GM03348 (cell line): ENCODE data around the gene RCL1.

Experiments
- DNase-seq: peaks from one replicate; pipeline ENCODE4 v3.0.0; 2012; ENCODE audit warnings: low spot score

Gene RCL1

GRCh38 chr9:4842734-4843133 is 50.0 kb downstream of the RCL1 start:
- DNase-seq, result no peak

DNA sequence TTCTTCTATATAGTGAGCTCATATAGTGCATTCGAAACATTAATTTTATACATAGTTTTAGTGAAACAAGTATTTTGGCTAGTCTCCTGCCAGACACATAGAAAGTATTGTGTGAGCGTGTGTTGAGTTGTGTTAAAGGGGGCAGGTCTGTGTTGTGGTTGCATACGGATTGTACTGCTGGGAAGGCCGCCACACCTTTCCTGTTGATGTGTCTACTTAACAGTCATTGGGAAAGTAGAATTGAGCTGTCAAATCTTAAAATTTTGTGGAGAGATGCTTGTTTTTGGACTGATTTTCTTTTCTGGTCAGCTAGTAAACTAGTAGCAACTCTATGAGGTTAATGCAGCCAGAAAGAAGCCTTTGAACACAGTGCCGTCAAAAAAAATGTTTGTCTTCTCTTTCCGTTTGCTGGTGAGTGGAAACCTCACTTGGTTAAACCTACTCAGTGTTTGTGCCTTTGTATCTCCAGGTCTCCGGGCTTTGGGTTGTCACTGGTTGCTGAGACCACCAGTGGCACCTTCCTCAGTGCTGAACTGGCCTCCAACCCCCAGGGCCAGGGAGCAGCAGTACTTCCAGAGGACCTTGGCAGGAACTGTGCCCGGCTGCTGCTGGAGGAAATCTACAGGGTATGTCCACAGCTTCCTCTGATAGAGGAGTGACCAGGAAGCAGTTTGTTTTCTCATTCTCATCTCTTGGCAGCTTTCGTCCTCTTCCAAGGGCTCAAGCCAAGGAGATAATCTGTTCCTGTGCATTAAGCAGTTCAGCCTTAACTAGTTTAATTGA is 51.5 kb downstream of the RCL1 start:
- no peak for DNase-seq

GRCh38 chr9:4849369-4849768 is 56.6 kb downstream of the RCL1 start:
- no peak for DNase-seq

- no peak for DNase-seq
Measured at GRCh38 chr9:4850603-4851310, 58.0 kb downstream of the RCL1 start.

DNA sequence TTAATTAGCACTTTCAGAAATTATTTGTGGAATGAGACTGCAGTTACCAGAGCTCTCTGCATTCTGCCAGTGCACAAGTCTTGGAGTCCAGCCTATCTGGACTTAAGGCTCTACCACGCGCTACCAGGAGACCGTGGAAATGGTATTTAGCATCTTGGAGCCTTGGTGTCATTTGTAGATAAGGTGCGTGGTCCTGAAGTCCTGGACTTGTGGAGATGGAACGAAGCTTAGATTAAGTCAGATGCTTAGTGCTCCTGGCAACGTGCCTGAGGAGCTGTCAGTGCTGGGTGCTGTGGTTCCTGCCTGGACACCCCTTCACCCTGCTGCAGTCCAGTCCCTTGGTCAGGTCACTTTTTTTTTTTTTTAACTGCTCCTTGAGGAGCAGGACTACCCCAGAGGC is 59.7 kb downstream of the RCL1 start:
- DNase-seq, result no peak

- DNase-seq, result no peak
Measured at GRCh38 chr9:4854265-4854590, 61.5 kb downstream of the RCL1 start.

DNA sequence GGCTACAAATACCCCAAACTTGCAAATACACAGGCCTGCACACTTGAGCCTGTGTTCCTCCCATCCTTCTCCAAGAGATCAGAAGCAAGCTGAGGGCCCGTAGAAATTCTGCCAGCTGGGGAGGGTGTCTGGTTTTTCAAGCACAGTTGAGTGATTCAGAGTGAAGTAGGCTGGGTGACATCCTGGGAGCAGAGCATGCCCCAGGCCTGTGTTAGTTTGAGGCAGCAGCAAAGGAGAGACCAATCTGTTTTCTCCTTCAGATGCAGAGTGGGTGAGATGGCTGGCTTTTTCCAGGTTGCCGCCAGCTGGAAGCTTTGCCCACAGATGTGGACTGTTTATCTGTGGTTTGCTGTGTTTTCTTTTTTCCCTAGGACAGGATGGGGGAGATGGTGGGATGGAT is 63.1 kb downstream of the RCL1 start:
- peak; percentile 62 for DNase-seq

- no peak for DNase-seq
Measured at GRCh38 chr9:4857163-4857810, 64.5 kb downstream of the RCL1 start.

GRCh38 chr9:4859035-4859434 is 66.3 kb downstream of the RCL1 start:
- DNase-seq, result no peak

DNA sequence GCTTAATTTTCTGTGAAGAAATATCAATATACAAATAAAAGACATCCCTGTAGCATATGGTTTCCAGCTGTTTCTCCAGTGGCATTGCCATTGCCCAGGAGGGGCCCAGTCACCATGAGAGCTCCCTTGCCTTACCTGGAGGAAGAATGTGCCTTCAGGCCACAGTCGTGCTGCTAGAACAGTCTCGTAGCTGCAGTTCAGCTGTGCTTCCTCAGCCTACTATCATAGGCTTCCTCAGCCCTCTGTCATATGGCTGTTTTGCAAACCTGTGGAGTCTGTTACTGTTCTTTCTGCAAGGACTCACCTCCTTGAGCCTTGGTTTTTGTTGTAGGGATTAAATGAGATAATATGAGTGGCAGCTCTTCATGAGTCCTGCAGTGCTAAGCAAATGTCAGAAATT is 67.6 kb downstream of the RCL1 start:
- no peak for DNase-seq

GRCh38 chr9:4861145-4861544 is 68.4 kb downstream of the RCL1 start:
- DNase-seq, result no peak

DNA sequence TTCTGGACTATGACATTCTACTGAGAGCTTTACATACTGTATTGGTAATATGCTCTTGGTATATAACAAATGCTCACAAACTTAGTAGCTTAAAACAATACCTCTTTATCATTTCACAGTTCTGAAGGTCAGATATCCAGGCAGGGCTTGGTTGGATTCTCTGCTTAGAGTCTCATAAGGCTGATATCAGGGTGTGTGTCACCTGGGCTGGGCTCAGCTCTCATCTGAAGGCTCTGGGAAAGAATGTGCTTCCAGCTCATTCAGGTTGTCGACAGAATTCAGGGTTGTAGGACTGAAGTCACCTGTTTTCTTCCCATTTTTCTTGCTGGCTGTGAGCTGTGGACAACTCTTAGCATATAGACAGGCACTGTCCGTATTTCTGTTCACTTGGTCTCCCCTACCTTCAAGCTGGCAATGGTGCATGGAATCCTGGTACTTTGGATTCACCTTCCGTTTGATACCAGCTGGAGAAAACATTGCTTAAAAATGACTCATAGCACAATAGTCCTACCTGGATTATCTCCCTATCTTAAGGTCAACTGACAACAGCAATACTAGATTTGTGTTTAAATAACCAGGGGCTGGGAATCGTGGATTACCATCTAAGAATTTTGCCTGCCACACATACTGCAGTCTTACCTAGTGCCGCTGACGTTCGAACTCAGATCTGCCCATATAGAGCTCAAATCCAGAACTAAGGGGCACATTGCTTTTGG is 69.2 kb downstream of the RCL1 start:
- DNase-seq, result no peak

DNA sequence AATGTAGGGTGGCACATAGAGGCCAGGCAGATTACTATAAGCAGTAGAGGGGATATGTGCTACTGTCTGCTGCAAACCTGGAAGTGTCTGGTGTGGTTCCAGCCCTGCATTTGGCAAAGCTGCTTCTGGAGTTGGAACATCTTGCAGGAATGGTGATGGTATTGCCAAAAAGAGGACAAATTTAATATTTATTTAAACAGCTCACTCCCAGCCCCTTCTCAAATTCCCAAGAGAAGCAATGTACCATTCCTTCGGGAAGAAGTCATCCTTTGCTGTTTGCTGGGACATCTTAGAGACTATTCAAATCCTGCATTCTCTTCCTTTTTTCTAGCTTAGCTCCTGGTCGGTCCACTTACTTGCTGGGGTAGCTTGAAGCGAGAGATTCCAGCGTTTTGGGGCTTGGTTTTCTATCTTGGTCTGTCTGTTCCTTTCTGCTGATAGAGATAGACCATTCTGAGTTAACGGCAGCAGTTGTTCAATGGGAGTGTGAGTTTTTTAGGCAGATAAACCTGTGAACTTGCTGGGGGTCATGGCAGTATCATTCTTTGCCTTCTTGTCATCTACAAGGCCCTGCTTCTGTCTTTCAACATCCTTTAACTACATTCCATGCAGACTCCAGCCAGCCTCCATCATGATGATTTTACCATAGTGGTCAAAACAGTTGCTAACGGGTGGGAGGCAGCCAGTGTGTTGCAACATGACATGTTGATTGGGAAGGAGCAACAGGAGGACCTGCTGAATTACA is 69.9 kb downstream of the RCL1 start:
- DNase-seq, result peak; percentile 24

DNA sequence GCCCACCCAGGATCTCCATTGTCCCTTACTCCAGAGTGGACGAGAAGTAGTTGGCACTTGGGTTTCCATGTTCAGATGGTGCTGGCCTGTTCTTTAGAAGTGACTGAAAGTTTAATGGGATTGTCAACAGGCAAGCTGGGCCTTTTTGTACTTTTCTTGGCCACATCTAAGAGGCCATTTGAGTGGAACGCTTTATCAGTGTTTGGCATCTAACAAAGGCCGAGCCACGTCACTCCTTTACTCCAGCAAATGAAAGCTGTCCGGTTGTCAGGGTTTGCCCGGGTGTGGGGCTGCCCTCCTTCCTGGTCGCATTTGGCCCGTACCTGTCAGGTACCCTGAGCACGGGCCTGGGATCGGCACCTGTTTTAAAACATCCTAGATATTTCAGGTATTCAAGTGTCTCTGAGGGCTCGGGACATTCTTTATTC is 71.5 kb downstream of the RCL1 start:
- no peak for DNase-seq

DNA sequence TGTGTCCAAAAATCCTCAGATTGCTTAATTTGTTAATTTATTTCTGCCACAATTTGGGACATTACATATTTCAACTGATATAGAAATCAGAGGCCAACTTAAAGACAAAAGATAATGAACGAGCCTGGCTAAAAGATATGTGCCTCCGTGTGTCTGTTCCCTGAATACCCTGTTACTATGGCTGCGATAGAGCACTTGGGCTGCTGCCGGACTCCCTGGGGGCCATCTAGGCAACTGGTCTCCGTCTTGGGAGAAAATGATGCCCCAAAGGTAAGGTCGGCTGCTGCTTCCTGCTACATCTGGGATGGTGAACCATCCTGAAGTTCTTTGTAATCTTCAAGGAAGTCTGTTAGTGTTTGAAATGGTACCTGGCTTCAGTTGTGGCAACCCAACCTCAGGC is 72.0 kb downstream of the RCL1 start:
- DNase-seq, result no peak

DNA sequence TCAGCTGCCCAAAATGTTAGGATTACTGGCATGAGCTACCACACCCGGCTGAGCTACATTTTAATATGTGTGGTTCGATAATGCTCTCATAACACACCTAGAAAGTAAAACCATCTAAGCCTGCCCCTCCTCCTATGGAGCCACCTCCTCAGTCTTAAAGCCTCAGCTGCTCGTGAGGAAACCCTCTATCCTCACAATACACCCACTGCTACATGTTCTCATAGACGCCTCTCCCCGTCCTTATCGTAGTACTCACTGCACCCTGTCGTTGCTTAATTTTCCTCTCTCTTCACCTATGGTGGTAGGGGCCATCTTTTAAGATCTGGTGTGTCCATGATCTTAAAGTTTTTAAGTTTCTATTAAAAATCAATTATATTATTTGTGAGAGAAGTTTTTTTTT is 72.9 kb downstream of the RCL1 start:
- no peak for DNase-seq

DNA sequence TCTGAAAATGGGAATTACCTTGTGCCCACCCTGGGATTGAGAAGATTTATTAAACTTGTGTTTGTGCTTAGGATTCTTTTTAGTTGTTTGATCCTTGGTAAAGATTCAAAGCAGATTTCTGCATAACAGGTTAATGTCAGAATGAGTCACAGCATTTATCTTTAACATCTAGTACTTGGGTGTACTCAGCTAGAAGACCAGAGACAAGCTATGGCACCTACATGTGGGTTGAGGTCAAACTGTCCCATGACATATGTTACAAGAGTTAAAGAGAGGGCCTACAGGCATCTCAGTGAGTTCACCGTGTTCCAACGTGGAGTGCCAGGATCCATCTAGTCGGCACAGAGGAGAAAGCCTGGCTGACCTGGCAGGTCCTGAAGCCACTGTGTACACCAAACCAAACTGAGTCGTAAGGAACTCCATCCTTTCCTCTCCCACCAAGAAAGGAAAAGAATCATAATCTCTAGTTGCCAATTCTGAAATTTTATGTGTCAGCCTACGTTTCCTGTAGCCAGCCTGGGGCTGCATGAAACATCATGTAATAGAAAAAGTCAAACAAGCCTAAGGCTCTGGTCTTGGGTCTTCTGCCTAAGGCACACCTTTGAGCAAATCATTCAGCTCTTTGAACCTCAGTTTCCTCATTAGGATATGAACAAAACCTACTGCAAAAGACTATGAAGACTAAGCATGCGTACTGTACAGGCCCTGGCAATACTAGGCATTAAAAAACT is 73.7 kb downstream of the RCL1 start:
- no peak for DNase-seq

- DNase-seq, result no peak
Measured at GRCh38 chr9:4873066-4873465, 80.3 kb downstream of the RCL1 start.

GRCh38 chr9:4875559-4875958 is 82.8 kb downstream of the RCL1 start:
- DNase-seq, result no peak

DNA sequence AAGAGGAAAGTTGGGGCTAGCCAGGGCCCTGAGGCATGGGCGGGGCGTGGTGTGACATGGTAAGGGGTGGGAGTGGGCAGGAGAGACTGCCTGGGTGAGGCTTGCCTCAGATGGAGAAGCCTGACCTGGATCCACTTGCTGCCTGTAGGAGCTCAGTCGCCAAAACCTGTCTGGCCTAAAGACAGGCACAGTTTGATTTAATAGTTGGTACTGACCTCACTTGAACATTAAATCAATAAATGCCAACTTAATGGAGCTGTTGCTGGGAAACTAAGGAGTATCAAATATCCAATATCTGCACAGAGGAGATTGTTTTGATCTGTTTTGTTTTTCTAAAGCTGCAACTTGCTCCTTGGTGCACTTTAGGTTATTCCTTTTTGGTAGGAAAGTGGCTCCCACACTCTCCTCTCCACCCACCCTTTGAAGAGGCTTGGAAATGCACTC is 86.4 kb downstream of the RCL1 start:
- DNase-seq, result no peak

DNA sequence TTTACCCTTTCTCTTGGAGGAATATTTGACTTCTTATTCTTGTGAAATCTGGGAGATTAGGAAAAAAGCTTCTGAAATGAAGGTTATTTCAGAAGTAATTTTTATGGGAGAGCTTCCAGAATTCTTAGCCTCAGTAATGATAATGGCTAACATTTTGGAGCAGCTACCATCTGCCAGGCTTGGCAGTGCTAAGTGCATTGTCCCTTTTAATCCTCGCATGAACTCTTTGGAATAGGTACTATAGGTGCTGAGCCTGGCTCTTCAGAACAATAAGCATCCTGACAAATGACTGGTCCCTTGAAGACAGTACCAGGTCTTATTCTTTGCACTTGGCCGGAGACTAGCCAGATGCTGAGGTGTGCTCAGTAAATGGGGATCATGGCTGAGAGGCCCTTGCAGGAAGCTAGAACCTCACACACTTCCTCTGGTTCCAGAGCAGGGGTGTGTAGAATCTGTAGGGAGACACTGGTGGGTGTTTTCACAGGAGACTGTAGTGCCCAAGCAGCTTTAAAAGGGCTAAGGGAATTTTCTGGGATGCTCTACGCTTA is 90.7 kb downstream of the RCL1 start:
- no peak for DNase-seq
